Measurements from ENCODE around the gene LGALS3BP.

GRCh38 chr17:78986649-78987328 is 7.1 kb upstream of the LGALS3BP start:
- no peak for TF ChIP-seq POLR2A (IDR thresholded peaks at IDR 0.05; ENCODE audit: low read length)
- TF ChIP-seq GATA1 (IDR thresholded peaks at IDR 0.05; ENCODE audit: low read depth, low read length) = no peak

All from erythroblast (primary cell).